Memory B cell (primary cell): ENCODE measurements around the gene RAPGEF3.

Source experiments
- ATAC-seq: fragments of 150-1000 bp; cut with Tn5 transposase; 2 replicates; pipeline ENCODE4 v1.10.0; 2021; ENCODE audit warnings: low read depth, mild to moderate bottlenecking, moderate library complexity
- DNase-seq, 2 donors: peaks; one replicate each; pipeline ENCODE4 v3.0.0; 2022; ENCODE audit warnings: low spot score in 2 of 2
- H3K27ac Mint-ChIP-seq: one replicate; pipeline ENCODE4 v1.8.0; 2022; ENCODE audit warnings: mild to moderate bottlenecking, moderate library complexity, mixed read lengths
- H3K27me3 Mint-ChIP-seq: one replicate; pipeline ENCODE4 v1.8.0; 2022; ENCODE audit warnings: mixed read lengths
- H3K36me3 Mint-ChIP-seq: one replicate; pipeline ENCODE4 v1.8.0; 2022; ENCODE audit warnings: mild to moderate bottlenecking, mixed read lengths
- H3K4me1 Mint-ChIP-seq: one replicate; pipeline ENCODE4 v1.8.0; 2022; ENCODE audit warnings: mixed read lengths
- H3K4me3 Mint-ChIP-seq: one replicate; pipeline ENCODE4 v1.8.0; 2022; ENCODE audit warnings: mild to moderate bottlenecking, moderate library complexity, mixed read lengths
- H3K9me3 Mint-ChIP-seq: one replicate; pipeline ENCODE4 v1.8.0; 2022; ENCODE audit warnings: mixed read lengths

Gene RAPGEF3

GRCh38 chr12:47775100-47775911 is 16.6 kb upstream of the RAPGEF3 start:
- Mint-ChIP-seq H3K4me1 (peaks cover 29% of the 10 kb centered on the region), H3K27me3 (no peaks in the 10 kb centered on the region), H3K9me3 (no peaks in the 10 kb centered on the region), H3K36me3 (no peaks in the 10 kb centered on the region), H3K27ac (no peak overlapping the region), H3K4me3 (peak overlapping the region; percentile 5)
- ATAC-seq, result no peak
- DNase-seq, result no peak

GRCh38 chr12:47774663-47775062 is 16.0 kb upstream of the RAPGEF3 start:
- H3K27me3 Mint-ChIP-seq, result no peaks in the 10 kb centered on the region
- H3K9me3 Mint-ChIP-seq, result no peaks in the 10 kb centered on the region
- H3K4me3 Mint-ChIP-seq, result peak overlapping the region; percentile 92
- H3K36me3 Mint-ChIP-seq, result no peaks in the 10 kb centered on the region
- no peak overlapping the region for H3K27ac Mint-ChIP-seq
- DNase-seq (no peak), ATAC-seq (no peak)
- peaks cover 28% of the 10 kb centered on the region for H3K4me1 Mint-ChIP-seq

- peak overlapping the region; percentile 92 for H3K4me3 Mint-ChIP-seq
- H3K4me1 Mint-ChIP-seq, result peaks cover 22% of the 10 kb centered on the region
- no peak for DNase-seq
- no peak for ATAC-seq
- H3K27ac Mint-ChIP-seq, result peak overlapping the region; percentile 46
- H3K9me3 Mint-ChIP-seq, result no peaks in the 10 kb centered on the region
- no peaks in the 10 kb centered on the region for H3K27me3 Mint-ChIP-seq
- H3K36me3 Mint-ChIP-seq, result no peaks in the 10 kb centered on the region
These were observed 15.3 kb upstream of the RAPGEF3 start for GRCh38 chr12:47773858-47774580.

GRCh38 chr12:47773062-47773857 is 14.6 kb upstream of the RAPGEF3 start, which contains the start of gene SLC48A1:
SLC48A1 (plus strand) TSS chr12:47773238; CDS start chr12:47773305, 67 bp downstream.
- DNase-seq (peak; percentile 76), ATAC-seq (peak; percentile 91)
- peaks cover 22% of the 10 kb centered on the region for H3K4me1 Mint-ChIP-seq
- no peaks in the 10 kb centered on the region for H3K27me3 Mint-ChIP-seq
- H3K9me3 Mint-ChIP-seq, result no peaks in the 10 kb centered on the region
- peak within 1 kb of the TSS; percentile 92 for H3K4me3 Mint-ChIP-seq
- H3K27ac Mint-ChIP-seq, result peak within 1 kb of the TSS; percentile 71
- no peaks in the 10 kb centered on the region for H3K36me3 Mint-ChIP-seq

GRCh38 chr12:47772738-47773061 is 14.0 kb upstream of the RAPGEF3 start:
- DNase-seq, result no peak
- Mint-ChIP-seq H3K27ac (peak overlapping the region; percentile 71), H3K36me3 (no peaks in the 10 kb centered on the region), H3K4me1 (peaks cover 19% of the 10 kb centered on the region), H3K4me3 (peak overlapping the region; percentile 90), H3K27me3 (no peaks in the 10 kb centered on the region), H3K9me3 (no peaks in the 10 kb centered on the region)
- ATAC-seq, result no peak

- peaks cover 19% of the 10 kb centered on the region for H3K4me1 Mint-ChIP-seq
- ATAC-seq (no peak), DNase-seq (no peak)
- no peaks in the 10 kb centered on the region for H3K9me3 Mint-ChIP-seq
- no peaks in the 10 kb centered on the region for H3K27me3 Mint-ChIP-seq
- H3K36me3 Mint-ChIP-seq, result no peaks in the 10 kb centered on the region
- peak overlapping the region; percentile 71 for H3K27ac Mint-ChIP-seq
- peak overlapping the region; percentile 90 for H3K4me3 Mint-ChIP-seq
These were observed 13.5 kb upstream of the RAPGEF3 start for GRCh38 chr12:47772094-47772660.

- DNase-seq (no peak), ATAC-seq (no peak)
- Mint-ChIP-seq H3K4me3 (no peak overlapping the region), H3K4me1 (peaks cover 18% of the 10 kb centered on the region), H3K9me3 (no peaks in the 10 kb centered on the region), H3K27ac (no peak overlapping the region), H3K27me3 (no peaks in the 10 kb centered on the region), H3K36me3 (no peaks in the 10 kb centered on the region)
These were observed 12.6 kb upstream of the RAPGEF3 start for GRCh38 chr12:47771304-47771703.

GRCh38 chr12:47770086-47770726 is 11.5 kb upstream of the RAPGEF3 start:
- H3K27me3 Mint-ChIP-seq, result no peaks in the 10 kb centered on the region
- H3K9me3 Mint-ChIP-seq, result no peaks in the 10 kb centered on the region
- H3K27ac Mint-ChIP-seq, result no peak overlapping the region
- H3K4me1 Mint-ChIP-seq, result peaks cover 10% of the 10 kb centered on the region
- no peak overlapping the region for H3K4me3 Mint-ChIP-seq
- ATAC-seq (no peak), DNase-seq (no peak)
- H3K36me3 Mint-ChIP-seq, result no peaks in the 10 kb centered on the region

- Mint-ChIP-seq H3K9me3 (no peaks in the 10 kb centered on the region), H3K27me3 (no peaks in the 10 kb centered on the region), H3K27ac (no peak overlapping the region), H3K36me3 (no peaks in the 10 kb centered on the region), H3K4me3 (no peak overlapping the region), H3K4me1 (peaks cover 5% of the 10 kb centered on the region)
- DNase-seq (no peak), ATAC-seq (no peak)
These were observed 10.8 kb upstream of the RAPGEF3 start for GRCh38 chr12:47769234-47770085.

- no peak overlapping the region for H3K4me3 Mint-ChIP-seq
- H3K9me3 Mint-ChIP-seq, result no peaks in the 10 kb centered on the region
- DNase-seq (no peak), ATAC-seq (no peak)
- no peaks in the 10 kb centered on the region for H3K27me3 Mint-ChIP-seq
- peaks cover 13% of the 10 kb centered on the region for H3K4me1 Mint-ChIP-seq
- no peak overlapping the region for H3K27ac Mint-ChIP-seq
- no peaks in the 10 kb centered on the region for H3K36me3 Mint-ChIP-seq
These were observed 9.7 kb upstream of the RAPGEF3 start for GRCh38 chr12:47768323-47768811.

- ATAC-seq (peak; percentile 87), DNase-seq (peak; percentile 62 to 67)
- H3K36me3 Mint-ChIP-seq, result no peaks in the 10 kb centered on the region
- peaks cover 10% of the 10 kb centered on the region for H3K4me1 Mint-ChIP-seq
- no peak overlapping the region for H3K27ac Mint-ChIP-seq
- H3K27me3 Mint-ChIP-seq, result no peaks in the 10 kb centered on the region
- H3K9me3 Mint-ChIP-seq, result no peaks in the 10 kb centered on the region
- H3K4me3 Mint-ChIP-seq, result no peak overlapping the region
These were observed 8.6 kb upstream of the RAPGEF3 start for GRCh38 chr12:47767216-47767724.

GRCh38 chr12:47766502-47767215 is 8.0 kb upstream of the RAPGEF3 start:
- Mint-ChIP-seq H3K4me3 (no peak overlapping the region), H3K36me3 (no peaks in the 10 kb centered on the region), H3K9me3 (no peaks in the 10 kb centered on the region), H3K4me1 (peaks cover 10% of the 10 kb centered on the region), H3K27me3 (no peaks in the 10 kb centered on the region), H3K27ac (no peak overlapping the region)
- no peak for DNase-seq
- peak; percentile 37 for ATAC-seq
